GM23338 (cell line): ENCODE measurements around the gene HTRA2. TPM values are rescaled to one million over a fixed set of nuclear protein-coding genes. Genes with fewer than 3 reads are reported as not detected.

Experiments
- ATAC-seq: fragments of 200-7000 bp; cut with Tn5 transposase; 3 replicates; pipeline ENCODE4 v1.9.1; 2020
- DNase-seq: peaks from one replicate; pipeline ENCODE4 v3.0.0-alpha.2; 2015; ENCODE audit warnings: low spot score
- H2AFZ ChIP-seq: fragments of 200-600 bp; sonication (generic); 2 replicates; pipeline ENCODE4 v1.8.0; 2016; ENCODE audit warnings: antibody characterized with exemption, mild to moderate bottlenecking, moderate library complexity
- H3F3A ChIP-seq: fragments of 200-600 bp; sonication (generic); replicated peaks from 2 replicates; pipeline ENCODE4 v1.8.0; 2017; ENCODE audit warnings: antibody characterized with exemption, mixed run types, low read depth
- H3K27ac ChIP-seq: fragments of 200-600 bp; sonication (generic); 2 replicates; pipeline ENCODE4 v1.6.1; 2016; ENCODE audit warnings: low read depth
- H3K27me3 ChIP-seq: fragments of 200-600 bp; sonication (generic); 2 replicates; pipeline ENCODE4 v1.8.0; 2016; ENCODE audit warnings: mild to moderate bottlenecking, mixed run types, moderate library complexity; ENCODE audit not compliant: insufficient read depth
- H3K36me3 ChIP-seq: fragments of 200-600 bp; sonication (generic); 2 replicates; pipeline ENCODE4 v1.8.0; 2016; ENCODE audit warnings: mild to moderate bottlenecking; ENCODE audit not compliant: insufficient read depth
- H3K4me1 ChIP-seq: fragments of 200-600 bp; sonication (generic); 2 replicates; pipeline ENCODE4 v1.8.0; 2016; ENCODE audit warnings: mild to moderate bottlenecking, moderate library complexity; ENCODE audit not compliant: insufficient read depth
- H3K4me2 ChIP-seq: fragments of 200-600 bp; sonication (generic); 2 replicates; pipeline ENCODE4 v1.7.1; 2017; ENCODE audit warnings: mixed run types
- H3K4me3 ChIP-seq: fragments of 200-600 bp; sonication (generic); 2 replicates; pipeline ENCODE4 v1.6.1; 2016; ENCODE audit warnings: mixed run types
- H3K79me2 ChIP-seq: fragments of 200-600 bp; sonication (generic); replicated peaks from 2 replicates; pipeline ENCODE4 v1.8.0; 2017; ENCODE audit warnings: mild to moderate bottlenecking; ENCODE audit not compliant: insufficient read depth
- H3K9me2 ChIP-seq: fragments of 200-600 bp; sonication (generic); 2 replicates; pipeline ENCODE4 v1.8.0; 2017; ENCODE audit not compliant: insufficient read depth
- H4K20me1 ChIP-seq: fragments of 200-600 bp; sonication (generic); replicated peaks from 2 replicates; pipeline ENCODE4 v1.8.0; 2017; ENCODE audit warnings: mild to moderate bottlenecking; ENCODE audit not compliant: insufficient read depth
- H3K27ac Mint-ChIP-seq: 2 replicates; pipeline ENCODE4 v1.8.0; 2020; ENCODE audit warnings: inconsistent platforms, mild to moderate bottlenecking, moderate library complexity, mixed read lengths
- H3K27me3 Mint-ChIP-seq: 3 replicates; pipeline ENCODE4 v1.8.0; 2022; ENCODE audit warnings: low read depth, mild to moderate bottlenecking, moderate library complexity, mixed read lengths, inconsistent platforms; ENCODE audit not compliant: insufficient read depth, poor library complexity
- H3K36me3 Mint-ChIP-seq: 3 replicates; pipeline ENCODE4 v1.8.0; 2021; ENCODE audit warnings: low read depth, mild to moderate bottlenecking, inconsistent platforms, moderate library complexity, mixed read lengths
- H3K4me1 Mint-ChIP-seq: 3 replicates; pipeline ENCODE4 v1.8.0; 2020; ENCODE audit warnings: mild to moderate bottlenecking, inconsistent platforms, mixed read lengths
- H3K4me3 Mint-ChIP-seq: 3 replicates; pipeline ENCODE4 v1.8.0; 2021; ENCODE audit warnings: moderate library complexity, mild to moderate bottlenecking, inconsistent platforms, mixed read lengths
- H3K9me3 Mint-ChIP-seq: 3 replicates; pipeline ENCODE4 v1.8.0; 2020; ENCODE audit warnings: moderate library complexity, mild to moderate bottlenecking, inconsistent platforms, mixed read lengths
- ETS1 ChIP-seq: IDR thresholded peaks from 2 replicates; pipeline ENCODE4 v1.6.1; 2016; ENCODE audit warnings: antibody characterized with exemption
- EZH2 ChIP-seq: fragments of 200-600 bp; sonication (generic); IDR thresholded peaks from one replicate; pipeline ENCODE4 v1.8.0; 2017; ENCODE audit warnings: antibody characterized with exemption, mild to moderate bottlenecking, low read depth; ENCODE audit not compliant: unreplicated experiment
- EZH2phosphoT487 ChIP-seq: fragments of 200-600 bp; sonication (generic); IDR thresholded peaks from one replicate; pipeline ENCODE4 v1.8.1; 2018; ENCODE audit warnings: antibody characterized with exemption; ENCODE audit not compliant: unreplicated experiment
- JUNB ChIP-seq: IDR thresholded peaks from one replicate; pipeline ENCODE4 v1.6.1; 2016; ENCODE audit warnings: antibody characterized with exemption; ENCODE audit not compliant: unreplicated experiment
- NANOG ChIP-seq: IDR thresholded peaks from 2 replicates; pipeline ENCODE4 v1.6.1; 2016; ENCODE audit warnings: antibody characterized with exemption, borderline replicate concordance
- STAT1 ChIP-seq: IDR thresholded peaks from one replicate; pipeline ENCODE4 v1.6.1; 2016; ENCODE audit warnings: antibody characterized with exemption; ENCODE audit not compliant: unreplicated experiment
- ZNF114 ChIP-seq: fragments of 250-450 bp; sonication (Bioruptor Pico); IDR thresholded peaks from 2 replicates; pipeline ENCODE4 v1.5.0; 2020; ENCODE audit warnings: mild to moderate bottlenecking, moderate library complexity
- ZNF331 ChIP-seq: fragments of 250-450 bp; sonication (Bioruptor Pico); IDR thresholded peaks from 2 replicates; pipeline ENCODE4 v1.5.0; 2020; ENCODE audit warnings: low read depth, mild to moderate bottlenecking, moderate library complexity
- polyA plus RNA-seq: library from polyadenylated mRNA; unstranded; fragments of >200 nt; fragmentation: Nextera tagmentation; extraction: Ambion mirVana; gene quantifications from 2 replicates; pipeline ENCODE4 v1.2.1, GENCODE V29; 2016
- total RNA-seq: library from RNA; depleted of rRNA; stranded (reverse); fragments of >200 nt; shearing (Covaris generic); gene quantifications from 2 replicates; pipeline ENCODE4 v1.2.3, GENCODE V29; 2014
- TF ChIP-seq, protein P1 (sequence below): IDR thresholded peaks from one replicate; pipeline ENCODE4 v1.6.1; 2018; ENCODE audit warnings: antibody characterized with exemption; ENCODE audit not compliant: unreplicated experiment

Gene HTRA2
- total and polyA plus RNA-seq, 2 experiments from 2014 or later = 17.8 to 19.7 TPM

DNA sequence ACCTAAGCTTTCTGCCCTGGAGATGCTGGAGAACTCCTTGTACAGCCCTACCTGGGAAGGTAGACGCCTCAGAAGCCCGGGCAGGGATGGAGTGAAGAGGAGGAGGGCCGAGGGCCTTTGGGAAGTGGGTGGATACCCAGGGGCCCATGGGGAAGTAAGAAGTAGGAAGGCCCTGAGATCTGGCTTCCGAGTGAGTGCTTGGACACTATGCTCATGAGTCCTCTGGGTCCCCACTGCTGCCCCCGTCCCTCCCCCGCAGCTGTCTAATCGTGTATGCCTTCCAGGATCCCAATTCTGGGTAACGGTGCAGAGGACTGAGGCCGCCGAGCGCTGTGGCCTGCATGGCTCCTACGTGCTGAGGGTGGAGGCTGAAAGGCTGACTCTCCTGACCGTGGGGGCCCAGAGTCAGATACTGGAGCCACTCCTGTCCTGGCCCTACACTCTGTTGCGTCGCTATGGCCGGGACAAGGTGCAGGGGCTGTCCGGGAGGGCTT is 25.9 kb downstream of the HTRA2 start:
- Mint-ChIP-seq H3K27ac (no peak overlapping the region), H3K4me1 (peaks cover 24% of the 10 kb centered on the region), H3K4me3 (peak overlapping the region; percentile 93), H3K27me3 (peaks cover 70% of the 10 kb centered on the region), H3K36me3 (no peaks in the 10 kb centered on the region; the same call in 2 of the 3 replicates), H3K9me3 (no peaks in the 10 kb centered on the region)
- Histone ChIP-seq H3K79me2 (no peaks in the 10 kb centered on the region), H3F3A (no peaks in the 10 kb centered on the region; the same call in 1 of the 2 replicates), H3K4me3 (peak overlapping the region; percentile 93), H2AFZ (peak overlapping the region; percentile 99; the same call in 1 of the 2 replicates), H3K27me3 (peaks cover 78% of the 10 kb centered on the region), H3K4me2 (peak overlapping the region; percentile 96), H3K36me3 (no peaks in the 10 kb centered on the region), H3K27ac (no peak overlapping the region), H3K4me1 (peaks cover 25% of the 10 kb centered on the region), H4K20me1 (no peaks in the 10 kb centered on the region), H3K9me2 (no peaks in the 10 kb centered on the region)
- ATAC-seq (no peak), DNase-seq (peak; percentile 36)
- peak; percentile 29 for TF ChIP-seq EZH2
- TF ChIP-seq ZNF331 (CRISPR knock-in tag) = no peak

DNA sequence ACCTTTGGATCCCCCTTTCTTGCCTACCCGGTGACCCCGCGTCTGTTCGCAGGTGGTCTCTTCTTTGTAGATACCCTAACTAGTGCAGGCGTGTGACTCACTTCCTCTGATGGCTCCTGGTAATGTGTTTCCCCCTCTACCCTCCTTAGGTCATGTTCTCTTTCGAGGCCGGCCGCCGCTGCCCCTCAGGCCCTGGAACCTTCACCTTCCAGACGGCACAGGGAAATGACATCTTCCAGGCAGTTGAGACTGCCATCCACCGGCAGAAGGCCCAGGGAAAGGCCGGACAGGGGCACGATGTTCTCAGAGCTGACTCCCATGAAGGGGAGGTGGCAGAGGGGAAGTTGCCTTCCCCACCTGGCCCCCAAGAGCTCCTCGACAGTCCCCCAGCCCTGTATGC is 26.4 kb downstream of the HTRA2 start:
- Mint-ChIP-seq H3K27ac (no peak overlapping the region), H3K36me3 (no peaks in the 10 kb centered on the region; the same call in 2 of the 3 replicates), H3K4me1 (peaks cover 25% of the 10 kb centered on the region), H3K27me3 (peaks cover 69% of the 10 kb centered on the region), H3K9me3 (no peaks in the 10 kb centered on the region), H3K4me3 (peak overlapping the region; percentile 93)
- no peak overlapping the region for H3K27ac ChIP-seq
- H3F3A ChIP-seq = no peaks in the 10 kb centered on the region; the same call in 1 of the 2 replicates
- no peak for TF ChIP-seq JUNB
- TF ChIP-seq EZH2phosphoT487 = no peak
- TF ChIP-seq STAT1 = no peak
- TF ChIP-seq ZNF331 (CRISPR knock-in tag) = no peak
- no peak for TF ChIP-seq ETS1
- TF ChIP-seq, protein P1, sequence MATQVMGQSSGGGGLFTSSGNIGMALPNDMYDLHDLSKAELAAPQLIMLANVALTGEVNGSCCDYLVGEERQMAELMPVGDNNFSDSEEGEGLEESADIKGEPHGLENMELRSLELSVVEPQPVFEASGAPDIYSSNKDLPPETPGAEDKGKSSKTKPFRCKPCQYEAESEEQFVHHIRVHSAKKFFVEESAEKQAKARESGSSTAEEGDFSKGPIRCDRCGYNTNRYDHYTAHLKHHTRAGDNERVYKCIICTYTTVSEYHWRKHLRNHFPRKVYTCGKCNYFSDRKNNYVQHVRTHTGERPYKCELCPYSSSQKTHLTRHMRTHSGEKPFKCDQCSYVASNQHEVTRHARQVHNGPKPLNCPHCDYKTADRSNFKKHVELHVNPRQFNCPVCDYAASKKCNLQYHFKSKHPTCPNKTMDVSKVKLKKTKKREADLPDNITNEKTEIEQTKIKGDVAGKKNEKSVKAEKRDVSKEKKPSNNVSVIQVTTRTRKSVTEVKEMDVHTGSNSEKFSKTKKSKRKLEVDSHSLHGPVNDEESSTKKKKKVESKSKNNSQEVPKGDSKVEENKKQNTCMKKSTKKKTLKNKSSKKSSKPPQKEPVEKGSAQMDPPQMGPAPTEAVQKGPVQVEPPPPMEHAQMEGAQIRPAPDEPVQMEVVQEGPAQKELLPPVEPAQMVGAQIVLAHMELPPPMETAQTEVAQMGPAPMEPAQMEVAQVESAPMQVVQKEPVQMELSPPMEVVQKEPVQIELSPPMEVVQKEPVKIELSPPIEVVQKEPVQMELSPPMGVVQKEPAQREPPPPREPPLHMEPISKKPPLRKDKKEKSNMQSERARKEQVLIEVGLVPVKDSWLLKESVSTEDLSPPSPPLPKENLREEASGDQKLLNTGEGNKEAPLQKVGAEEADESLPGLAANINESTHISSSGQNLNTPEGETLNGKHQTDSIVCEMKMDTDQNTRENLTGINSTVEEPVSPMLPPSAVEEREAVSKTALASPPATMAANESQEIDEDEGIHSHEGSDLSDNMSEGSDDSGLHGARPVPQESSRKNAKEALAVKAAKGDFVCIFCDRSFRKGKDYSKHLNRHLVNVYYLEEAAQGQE = no peak
- TF ChIP-seq NANOG = no peak
- no peak for TF ChIP-seq ZNF114
- ATAC-seq (no peak), DNase-seq (no peak)
- no peak overlapping the region for H3K4me2 ChIP-seq
- H3K27me3 ChIP-seq = peaks cover 74% of the 10 kb centered on the region
- H3K4me3 ChIP-seq = no peak overlapping the region; the same call in 1 of the 2 replicates
- no peaks in the 10 kb centered on the region for H3K79me2 ChIP-seq
- H2AFZ ChIP-seq = no peak overlapping the region
- H3K9me2 ChIP-seq = no peaks in the 10 kb centered on the region
- H4K20me1 ChIP-seq = no peaks in the 10 kb centered on the region
- H3K4me1 ChIP-seq = peaks cover 25% of the 10 kb centered on the region
- no peaks in the 10 kb centered on the region for H3K36me3 ChIP-seq
